GM12872 (cell line): ENCODE measurements around the gene ANAPC10.

Source experiments
- CTCF ChIP-seq: IDR thresholded peaks from 3 replicates; pipeline ENCODE4 v1.5.1; 2011; ENCODE audit warnings: low read depth, mild to moderate bottlenecking, low read length, moderate library complexity; ENCODE audit not compliant: insufficient read depth

The ANAPC10 gene

DNA sequence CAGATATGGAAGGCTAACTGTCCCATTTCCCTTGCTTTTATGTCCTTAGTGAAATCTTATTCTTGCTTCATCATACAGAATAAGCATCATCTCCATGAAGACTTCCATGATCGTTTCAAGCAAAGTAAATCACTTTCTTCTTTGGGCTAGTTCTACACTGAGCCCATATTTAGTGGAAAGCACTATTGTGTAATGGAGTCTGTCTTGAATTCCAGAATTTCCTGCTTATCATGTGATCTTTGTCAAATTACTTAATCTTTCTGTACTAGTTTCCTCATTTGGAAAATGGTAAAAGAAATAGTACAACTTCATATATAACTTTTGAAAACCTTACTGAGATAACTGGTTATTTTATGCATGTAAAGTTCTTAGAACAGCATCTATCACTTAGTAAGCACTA is 7.6 kb downstream of the ANAPC10 start:
- no peak for TF ChIP-seq CTCF

DNA sequence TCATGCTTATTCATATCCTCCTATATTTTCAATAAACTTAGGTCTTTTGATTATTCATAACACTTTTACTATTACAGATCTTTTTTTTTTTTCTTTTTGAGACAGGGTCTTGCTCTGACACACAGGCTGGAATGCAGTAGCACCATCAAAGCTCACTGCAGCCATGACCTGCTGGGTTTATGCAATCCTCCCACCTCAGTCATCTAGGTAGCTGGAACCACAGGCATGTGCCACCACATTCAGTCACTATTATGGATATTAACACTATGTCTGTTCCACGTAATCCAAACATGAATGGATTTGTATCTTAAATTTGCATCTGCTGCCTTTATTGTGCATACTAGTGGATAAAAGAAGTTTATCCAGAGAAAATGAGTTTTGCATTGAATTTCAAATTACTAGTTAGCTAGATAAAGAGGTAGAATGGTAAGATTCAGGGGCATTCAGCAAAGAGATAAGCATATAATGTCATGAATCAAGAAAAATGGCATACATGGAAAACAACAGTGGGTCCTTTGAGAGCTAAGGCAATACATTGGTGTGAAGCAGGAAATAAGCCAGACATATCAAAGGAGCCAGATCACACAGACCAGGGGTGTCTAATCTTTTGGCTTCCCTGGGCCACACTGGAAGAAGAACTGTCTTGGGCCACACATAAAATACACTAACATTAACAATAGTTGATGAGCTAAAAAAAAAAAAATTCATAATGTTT is 13.9 kb downstream of the ANAPC10 start:
- no peak for TF ChIP-seq CTCF

GRCh38 chr4:145081756-145082155 is 16.2 kb downstream of the ANAPC10 start:
- no peak for TF ChIP-seq CTCF

- no peak for TF ChIP-seq CTCF
These were observed 21.5 kb downstream of the ANAPC10 start for GRCh38 chr4:145076469-145076855.

GRCh38 chr4:145075742-145076468 is 22.1 kb downstream of the ANAPC10 start:
- no peak for TF ChIP-seq CTCF

- TF ChIP-seq CTCF, result no peak
These were observed 26.4 kb downstream of the ANAPC10 start for GRCh38 chr4:145071560-145071959.

DNA sequence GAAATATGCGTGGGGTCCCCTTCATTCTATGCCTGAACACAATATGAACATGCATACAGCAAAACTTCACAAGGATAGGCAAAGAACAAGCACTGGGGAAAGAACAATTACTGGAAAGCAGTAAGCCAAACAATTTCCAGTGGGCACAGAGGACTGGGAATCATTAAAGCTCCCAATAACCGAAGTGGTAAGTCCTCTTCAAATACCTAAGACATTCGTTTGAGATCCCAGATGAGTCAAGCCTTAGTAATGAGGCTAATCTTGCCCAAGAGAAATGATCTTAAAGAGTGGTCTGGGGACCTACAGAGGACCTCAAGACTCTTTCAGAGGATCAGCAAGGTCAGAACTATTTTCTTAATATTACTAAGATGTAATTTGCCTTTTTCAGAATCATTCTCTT is 28.6 kb downstream of the ANAPC10 start:
- no peak for TF ChIP-seq CTCF
